Ovary (tissue), 3 donors: ENCODE data around the gene ELL2.

Experiments
- CTCF ChIP-seq, 3 donors: fragments of 450-650 bp in 2 of 3; fragments of 200-600 bp in 1 of 3; IDR thresholded peaks; one replicate each; pipeline versions ENCODE4 v1.5.1 to v1.8.0; 2016 to 2022; ENCODE audit warnings: antibody characterized with exemption in 3 of 3, mild to moderate bottlenecking in 1 of 3
- EP300 ChIP-seq: sonication (generic); formaldehyde crosslinking; IDR thresholded peaks from one replicate; pipeline ENCODE4 v1.6.1; 2017; ENCODE audit warnings: antibody characterized with exemption
- POLR2A ChIP-seq: fragments of 450-650 bp; IDR thresholded peaks from one replicate; pipeline ENCODE4 v1.6.1; 2017; ENCODE audit warnings: antibody characterized with exemption, mild to moderate bottlenecking, moderate library complexity
- donor health status: DM: no; HTN: no; CAD: no.

GRCh38 chr5:95984287-95984938, 22.8 kb upstream of the ELL2 start:
- TF ChIP-seq CTCF (IDR thresholded peaks at IDR 0.05) (no peak), POLR2A (no peak), EP300 (no peak)
